Measurements from ENCODE around the gene ADISSP. TPM values are rescaled to one million over a fixed set of nuclear protein-coding genes. Genes with fewer than 3 reads are reported as not detected.

ADISSP gene
- total and polyA plus RNA-seq, 12 donors, result 7.7 to 21.0 (median 11.3) TPM

GRCh38 chr20:3734111-3734843 is 33.3 kb downstream of the ADISSP start:
- peak overlapping the region in 9 of 10 donors; percentile 57 to 77 (median 65) for H3K4me3 ChIP-seq
- peak overlapping the region; percentile 82 to 96 (median 93) for H3K27ac ChIP-seq
- DNase-seq (peak in 1 of 2 donors; percentile 47), ATAC-seq (peak; percentile 15 to 82 (median 69))
- TF ChIP-seq CTCF (IDR thresholded peaks at IDR 0.05), result no peak
- intact Hi-C loops (cut with DNase I), result no loop called here
- H3K4me1 ChIP-seq, result peaks cover 7 to 90% (median 56%) of the 10 kb centered on the region in 9 donors
- WGBS, 2 donors, result 51 to 53% methylated on average over 12 of the region's 12 CpGs
- H3K27me3 ChIP-seq, result peaks cover 0 to 28% (median 6%) of the 10 kb centered on the region in 7 donors
- H3K9me3 ChIP-seq, result no peaks in the 10 kb centered on the region
- H3K36me3 ChIP-seq, result peaks cover 0 to 10% (median 0%) of the 10 kb centered on the region in 9 donors

- DNase-seq (no peak), ATAC-seq (peak in 7 of 8 donors; percentile 7 to 43 (median 32))
- intact Hi-C loops (cut with DNase I), result no loop called here
- no peaks in the 10 kb centered on the region for H3K9me3 ChIP-seq
- H3K27ac ChIP-seq, result peak overlapping the region; percentile 82 to 96 (median 93)
- H3K4me3 ChIP-seq, result peak overlapping the region; percentile 57 to 77 (median 66)
- TF ChIP-seq CTCF (IDR thresholded peaks at IDR 0.05), result no peak
- peaks cover 0 to 28% (median 9%) of the 10 kb centered on the region in 7 donors for H3K27me3 ChIP-seq
- H3K36me3 ChIP-seq, result peaks cover 0 to 10% (median 0%) of the 10 kb centered on the region in 9 donors
- peaks cover 7 to 90% (median 57%) of the 10 kb centered on the region in 9 donors for H3K4me1 ChIP-seq
- 58 to 68% methylated on average over 20 of the region's 20 CpGs for WGBS, 2 donors
Observed at GRCh38 chr20:3733119-3733995, 34.2 kb downstream of the ADISSP start.

- peak in 7 of 8 donors; percentile 5 to 65 (median 13) for ATAC-seq
- intact Hi-C loops (cut with DNase I), result no loop called here
- peaks cover 10 to 90% (median 59%) of the 10 kb centered on the region in 9 donors for H3K4me1 ChIP-seq
- H3K27me3 ChIP-seq, result peaks cover 0 to 36% (median 10%) of the 10 kb centered on the region in 7 donors
- H3K27ac ChIP-seq, result peak within 1 kb of the TSS; percentile 82 to 96 (median 93)
- peaks cover 0 to 10% (median 0%) of the 10 kb centered on the region in 9 donors for H3K36me3 ChIP-seq
- no peak for TF ChIP-seq CTCF (IDR thresholded peaks at IDR 0.05)
- DNase-seq, result peak in 1 of 2 donors; percentile 30
- WGBS, 2 donors, result 6 to 9% methylated on average over 50 to 66 of the region's 67 CpGs
- no peaks in the 10 kb centered on the region for H3K9me3 ChIP-seq
- H3K4me3 ChIP-seq, result peak within 1 kb of the TSS; percentile 57 to 77 (median 66)
Observed at GRCh38 chr20:3732327-3733118, 35.0 kb downstream of the ADISSP start, which contains the start of gene HSPA12B. HSPA12B (plus strand) TSS chr20:3732685; CDS start chr20:3738675, 5,990 bp downstream.

Data from heart right ventricle (tissue), 16 donors.